HuH-7 (cell line): ENCODE results near the gene SLC34A2.
"Not testable (repeated sequence)": the region's sequence is repeated elsewhere in the genome, so short reads cannot be mapped to it uniquely, and the experiment has no call there.

Experiments used
- DNase-seq: peaks from one replicate; pipeline ENCODE4 v3.0.0; 2011; ENCODE audit warnings: low spot score

SLC34A2 gene

DNA sequence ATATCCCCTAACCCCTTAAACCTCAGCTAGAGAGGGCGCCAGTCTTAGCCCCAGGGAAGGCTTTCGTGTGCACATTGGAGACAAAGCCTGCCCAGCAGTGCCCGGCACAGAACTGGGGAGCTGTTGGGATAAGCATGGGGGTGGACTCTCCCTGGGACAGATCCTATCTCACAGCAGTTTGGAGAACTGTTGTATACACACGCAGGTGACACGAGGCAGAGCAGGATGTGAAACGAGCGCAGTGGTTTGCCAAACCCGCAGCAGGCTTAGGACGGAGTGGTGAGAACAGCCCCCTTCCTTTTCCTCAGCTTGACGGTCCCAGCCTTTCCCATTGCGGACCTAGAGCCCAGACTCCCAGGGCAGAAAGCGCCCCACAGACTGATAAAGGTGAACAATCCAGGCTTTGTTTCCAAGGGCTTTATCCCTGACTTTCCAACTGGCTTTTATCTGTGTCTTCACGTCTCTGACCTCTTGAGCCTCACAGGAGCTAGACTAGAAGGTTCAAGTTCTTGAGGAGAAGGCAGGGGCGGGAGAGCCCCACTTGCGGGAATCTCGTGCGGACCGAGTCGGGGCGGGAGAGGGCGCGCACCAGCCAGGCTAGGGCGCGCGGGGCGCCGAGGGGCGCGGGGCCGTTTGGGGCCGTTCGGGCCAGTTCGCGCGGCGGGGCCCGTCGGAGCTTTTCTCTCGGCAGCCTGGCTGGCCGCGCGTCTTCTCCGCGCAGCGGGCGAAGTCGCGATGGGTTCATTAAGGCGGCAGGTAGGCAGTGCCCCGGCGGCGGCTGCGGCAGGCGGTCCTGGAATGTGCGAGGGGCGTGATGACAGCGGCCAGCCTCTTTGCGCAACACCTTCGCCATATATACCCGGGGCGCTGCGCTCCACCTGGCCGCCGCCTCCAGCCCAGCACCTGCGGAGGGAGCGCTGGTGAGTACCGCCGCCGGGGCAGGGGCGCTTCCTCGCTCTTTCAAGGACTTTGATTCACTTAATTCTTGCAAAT is at the start of gene SLC34A2:
Gene SLC34A2 (plus strand): TSS at position 881 of the 993 bp plus-strand sequence. CDS start 6,650 bp downstream, outside the sequence.
- DNase-seq = peak; percentile 94

DNA sequence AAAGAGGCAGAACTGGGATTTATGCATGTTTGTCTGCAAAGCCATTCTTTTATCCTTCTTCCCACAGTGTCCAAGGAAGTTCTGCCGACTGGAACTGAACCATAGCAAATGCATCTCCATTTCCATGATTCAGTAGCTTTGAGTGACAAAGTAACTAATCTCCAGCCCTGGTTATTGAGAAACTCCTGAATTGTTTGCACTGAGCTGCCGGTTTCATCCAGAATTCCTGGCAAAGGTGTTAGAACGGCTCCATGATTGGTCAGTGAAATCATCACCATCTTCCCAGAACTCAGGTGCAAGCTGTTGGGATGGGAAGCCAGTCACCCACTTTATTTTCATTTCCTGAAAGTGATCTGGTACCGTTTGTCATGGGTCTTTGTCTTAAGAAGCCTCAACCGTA is 47.0 kb upstream of the SLC34A2 start:
- DNase-seq = peak; percentile 58

- DNase-seq = no peak
These were observed 45.7 kb upstream of the SLC34A2 start for GRCh38 chr4:25609976-25610375.

DNA sequence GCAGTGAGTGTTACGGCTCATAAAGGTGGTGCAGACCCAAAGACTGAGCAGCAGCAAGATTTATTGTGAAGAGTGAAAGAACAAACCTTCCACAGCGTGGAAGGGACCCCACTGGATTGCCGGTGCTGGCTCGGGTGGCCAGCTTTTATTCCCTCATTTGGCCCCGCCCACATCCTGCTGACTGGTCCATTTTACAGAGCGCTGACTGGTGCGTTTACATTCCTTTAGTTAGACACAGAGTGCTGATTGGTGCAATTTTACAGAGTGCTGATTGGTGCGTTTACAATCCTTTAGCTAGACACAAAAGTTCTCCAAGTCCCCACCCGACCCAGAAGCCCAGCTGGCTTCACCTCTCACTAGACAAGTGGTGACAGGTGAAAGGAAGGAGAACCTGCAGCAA is 42.0 kb upstream of the SLC34A2 start:
- DNase-seq = not testable (repeated sequence)

DNA sequence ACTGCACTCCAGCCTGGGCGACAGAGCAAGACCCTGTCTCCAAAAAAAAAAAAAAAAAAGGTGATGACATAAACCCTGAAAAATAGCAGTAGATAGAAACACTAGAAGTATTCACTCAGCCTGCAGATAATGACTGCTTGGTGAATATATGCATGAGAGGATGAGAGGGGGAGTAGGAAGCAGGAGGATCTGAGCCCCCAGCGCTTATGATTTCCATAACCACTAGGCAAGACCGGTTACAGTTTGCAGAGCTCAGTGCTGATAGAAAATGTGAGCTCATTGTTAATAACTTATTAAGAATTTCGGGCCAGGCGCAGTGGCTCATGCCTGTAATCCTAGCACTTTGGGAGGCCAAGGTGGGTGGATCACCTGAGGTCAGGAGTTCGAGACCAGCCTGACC is 40.8 kb upstream of the SLC34A2 start:
- DNase-seq = no peak

DNA sequence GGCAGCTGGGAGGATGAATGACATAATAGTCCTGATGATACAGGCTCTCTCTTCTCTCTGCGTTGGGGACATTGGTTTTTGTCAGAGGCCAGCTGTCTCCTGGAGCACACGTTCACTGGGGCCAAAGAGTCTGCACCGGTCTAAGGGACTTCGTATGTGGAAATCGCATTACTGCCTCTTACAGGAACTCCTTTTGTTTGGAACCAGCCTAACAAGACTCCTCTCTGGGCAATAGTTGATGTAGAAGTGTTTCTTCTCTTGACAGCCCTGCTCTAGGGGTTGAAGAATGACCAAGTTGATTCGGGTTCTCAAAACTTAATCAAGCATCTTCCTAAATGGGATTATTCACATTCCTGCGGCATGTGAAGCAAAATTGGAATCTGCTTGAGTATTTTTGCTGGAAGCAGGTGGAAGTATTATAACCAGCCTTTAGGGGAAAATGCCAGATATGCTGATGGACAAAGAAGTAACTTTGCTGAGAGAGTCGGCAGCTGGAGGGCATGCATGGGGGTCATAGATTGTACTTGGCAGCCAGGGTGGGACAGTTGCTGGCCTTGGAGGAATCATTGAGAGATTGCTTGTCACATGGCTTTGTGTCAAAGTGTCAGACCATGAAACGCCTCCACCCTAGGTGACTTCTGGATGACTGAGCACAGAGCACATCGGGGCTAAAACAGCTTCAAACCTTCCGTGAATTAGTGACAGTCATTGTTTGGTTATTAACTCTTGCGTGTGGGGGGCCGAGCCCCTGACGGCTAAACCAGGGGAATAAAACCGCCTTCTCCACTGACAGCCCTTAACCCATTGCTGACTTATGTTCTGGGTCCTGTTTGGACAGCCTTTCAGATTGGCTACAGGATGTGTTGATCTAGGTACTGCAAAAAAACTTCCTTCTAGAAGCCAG is 34.4 kb upstream of the SLC34A2 start:
- no peak for DNase-seq

GRCh38 chr4:25624616-25625015 is 31.0 kb upstream of the SLC34A2 start:
- no peak for DNase-seq

DNA sequence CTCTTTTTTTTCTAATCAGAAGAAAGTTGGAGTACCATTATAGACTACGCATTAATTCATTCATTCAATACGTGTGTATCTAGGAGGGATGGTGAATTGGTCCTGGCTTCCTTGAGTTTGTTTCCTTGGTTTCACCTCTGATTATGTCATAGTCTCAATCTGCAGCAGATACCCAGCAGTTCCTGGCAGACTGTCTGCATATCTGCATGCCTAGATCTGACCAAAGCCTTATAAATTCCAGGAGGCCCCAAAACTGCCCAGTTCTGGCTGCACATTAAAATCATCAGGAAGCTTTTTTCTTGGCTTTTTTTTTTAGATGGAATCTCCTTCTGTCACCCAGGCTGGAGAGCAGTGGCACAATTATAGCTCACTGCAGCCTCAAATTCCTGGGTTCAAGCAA is 27.2 kb upstream of the SLC34A2 start:
- no peak for DNase-seq

- no peak for DNase-seq
These were observed 23.5 kb upstream of the SLC34A2 start for GRCh38 chr4:25632135-25632534.

DNA sequence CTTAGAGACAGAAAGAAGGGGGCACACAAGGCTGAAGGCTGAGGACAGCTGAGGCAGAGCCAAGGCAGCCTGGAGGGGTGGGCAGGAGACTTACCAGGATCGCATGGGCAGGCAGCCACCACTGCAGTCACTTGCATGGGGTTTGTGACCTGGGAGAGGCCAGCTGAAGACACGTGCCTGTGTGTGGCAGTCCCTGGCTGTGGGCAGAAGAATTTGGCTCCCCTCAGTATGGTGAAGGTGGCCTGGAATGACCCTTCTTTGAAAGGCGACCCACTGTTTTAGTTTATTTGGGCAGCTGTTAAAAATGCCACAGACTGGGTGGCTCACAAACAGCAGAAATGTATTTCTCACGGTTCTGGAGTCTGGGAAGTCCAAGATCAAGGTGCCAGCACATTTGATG is 22.1 kb upstream of the SLC34A2 start:
- DNase-seq = no peak

DNA sequence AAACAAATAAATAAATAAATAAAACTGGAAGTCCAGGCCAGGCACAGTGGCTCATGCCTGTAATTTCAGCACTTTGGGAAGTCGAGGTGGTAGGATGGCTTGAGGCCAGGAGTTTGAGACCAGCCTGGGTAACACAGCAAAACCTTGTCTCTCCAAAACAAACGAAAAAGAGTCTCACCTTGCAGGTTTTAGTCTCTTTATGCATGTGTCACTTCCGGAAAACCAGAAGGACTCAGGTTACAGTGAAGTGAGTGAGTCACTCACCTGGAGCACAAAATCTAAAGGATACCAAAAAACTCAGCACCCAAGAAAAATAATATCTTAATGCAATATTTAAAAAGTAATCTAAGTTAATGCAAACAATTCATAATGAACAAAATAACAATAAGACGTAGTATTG is 20.1 kb upstream of the SLC34A2 start:
- no peak for DNase-seq

GRCh38 chr4:25637581-25638220 is 17.9 kb upstream of the SLC34A2 start:
- no peak for DNase-seq

GRCh38 chr4:25638221-25638601 is 17.4 kb upstream of the SLC34A2 start:
- DNase-seq = no peak

- DNase-seq = no peak
These were observed 16.8 kb upstream of the SLC34A2 start for GRCh38 chr4:25638806-25639205.

- DNase-seq = no peak
These were observed 5.3 kb upstream of the SLC34A2 start for GRCh38 chr4:25650311-25650710.

- no peak for DNase-seq
These were observed 4.0 kb upstream of the SLC34A2 start for GRCh38 chr4:25651682-25652081.

DNA sequence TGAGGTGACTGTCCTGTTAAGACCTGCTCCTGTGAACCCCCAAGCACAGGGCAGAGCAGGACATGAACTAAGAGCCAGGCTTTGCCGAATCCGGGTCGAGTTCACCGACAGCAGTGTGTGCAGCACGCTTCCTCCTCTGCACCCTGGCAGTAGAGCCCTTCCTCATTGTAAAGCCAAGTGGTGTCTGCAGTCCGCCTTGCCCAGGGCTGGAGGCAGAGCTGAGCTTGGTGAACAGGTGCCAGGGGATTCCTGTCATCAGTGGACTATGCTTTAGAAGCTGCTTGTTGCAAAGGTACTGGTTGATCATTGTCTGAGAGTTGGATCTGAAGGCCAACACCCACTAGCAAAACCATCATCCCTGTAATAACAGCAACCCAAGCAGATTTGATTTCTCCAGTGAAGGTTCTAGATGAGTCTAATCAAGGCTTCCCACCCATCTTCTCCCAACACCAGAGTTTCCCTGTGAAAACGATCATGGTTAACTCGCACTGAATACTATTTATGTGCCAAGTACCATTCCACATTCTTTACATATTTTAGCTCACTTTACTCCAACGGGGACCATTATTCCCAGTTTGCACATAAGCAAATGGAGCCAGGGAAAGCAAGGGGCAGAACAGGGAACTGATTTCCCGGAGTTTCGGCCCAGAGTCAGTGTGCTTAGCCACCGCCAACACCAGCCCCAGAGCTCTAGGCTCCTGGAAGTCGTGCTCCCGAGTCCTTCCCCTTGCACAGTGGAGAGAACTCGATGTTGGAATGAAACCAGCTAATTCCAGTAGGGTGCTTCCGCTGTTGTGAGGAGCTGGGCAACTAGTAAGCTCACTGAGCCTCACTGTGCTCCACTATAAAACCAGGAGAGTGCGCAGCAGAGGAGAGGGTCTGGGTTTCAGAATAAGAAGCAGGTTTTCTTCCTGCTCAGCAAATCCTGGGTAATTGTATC is 1.4 kb upstream of the SLC34A2 start:
- DNase-seq = no peak

DNA sequence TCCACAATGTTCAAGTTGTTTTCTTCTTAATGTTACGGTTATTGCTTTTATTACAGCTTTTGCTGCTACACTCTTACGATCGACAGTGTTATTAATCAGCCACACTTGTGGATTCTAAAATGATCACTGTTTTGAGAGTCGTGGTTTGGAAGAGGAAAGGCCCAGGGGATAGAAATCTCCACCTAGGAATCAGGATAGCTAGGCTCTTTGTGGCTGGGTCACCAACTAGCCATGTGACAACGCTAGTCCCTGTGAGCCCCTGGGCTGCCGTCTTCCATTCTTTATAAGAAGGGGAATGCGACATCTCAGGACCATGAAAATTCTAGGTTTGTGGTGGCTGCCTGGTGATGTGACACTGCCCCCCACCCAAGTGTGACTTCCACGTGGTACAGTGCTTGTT is 380 bp downstream of the SLC34A2 start:
- DNase-seq = peak; percentile 77

DNA sequence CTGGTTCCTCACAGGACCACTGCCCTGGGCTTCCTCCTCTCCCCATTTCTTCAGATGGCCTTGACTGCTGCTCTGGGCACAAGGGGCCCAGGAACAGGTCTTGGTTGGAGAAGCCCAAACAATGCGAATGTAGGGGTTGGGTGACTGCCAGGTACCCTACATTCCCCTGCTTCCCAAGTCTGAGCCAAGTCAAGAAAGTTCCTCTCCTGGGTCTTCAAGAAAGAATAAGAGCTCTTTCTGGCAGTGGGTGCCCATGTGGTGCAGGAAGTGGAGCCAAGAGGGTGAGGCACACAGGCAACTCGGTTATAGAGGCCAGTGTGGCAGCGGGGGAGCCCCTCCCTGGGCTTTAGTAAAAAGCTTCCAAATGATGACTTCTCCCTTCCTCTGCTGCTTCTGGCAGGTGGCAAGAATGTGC is 2.7 kb downstream of the SLC34A2 start:
- no peak for DNase-seq

DNA sequence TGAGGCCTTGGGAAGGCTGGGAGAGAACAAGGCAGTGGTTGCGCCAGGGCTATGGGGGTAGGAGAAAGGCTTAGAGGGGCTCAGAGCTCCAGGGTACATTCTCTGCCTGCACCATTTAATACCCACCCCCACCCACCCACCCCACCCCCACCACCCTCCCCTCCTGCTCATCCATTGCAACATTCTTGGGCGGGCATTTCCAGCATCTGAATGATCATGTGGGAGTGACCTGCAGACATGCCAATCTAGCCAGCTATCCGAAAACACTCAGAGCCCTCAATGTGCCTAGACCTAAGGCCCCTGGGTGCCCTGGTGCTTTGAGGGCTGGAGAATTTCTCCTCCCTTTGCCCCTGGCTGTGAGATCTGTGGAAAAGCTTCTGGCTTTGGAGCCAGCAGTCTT is 3.1 kb downstream of the SLC34A2 start:
- no peak for DNase-seq

GRCh38 chr4:25661441-25661840 is 5.8 kb downstream of the SLC34A2 start:
- not testable (repeated sequence) for DNase-seq
